Neural progenitor cell (in vitro differentiated cells): ENCODE measurements around the gene BCL2L12. TPM values are rescaled to one million over a fixed set of nuclear protein-coding genes. Genes with fewer than 3 reads are reported as not detected.

Experiments
- DNase-seq: peaks from one replicate; pipeline ENCODE4 v3.0.0-alpha.2; 2016; ENCODE audit warnings: low spot score
- H2AFZ ChIP-seq: fragments of 200-600 bp; sonication (generic); replicated peaks from 2 replicates; pipeline ENCODE4 v1.6.1; 2016; ENCODE audit warnings: antibody characterized with exemption
- H3F3A ChIP-seq: fragments of 200-600 bp; sonication (generic); 2 replicates; pipeline ENCODE4 v1.6.1; 2016; ENCODE audit warnings: antibody characterized with exemption, low read depth
- H3K27ac ChIP-seq: fragments of 200-600 bp; sonication (generic); 2 replicates; pipeline ENCODE4 v1.5.1; 2016; ENCODE audit warnings: mild to moderate bottlenecking
- H3K27me3 ChIP-seq: fragments of 200-600 bp; sonication (generic); 2 replicates; pipeline ENCODE4 v1.6.1; 2016; ENCODE audit warnings: mild to moderate bottlenecking, moderate library complexity
- H3K36me3 ChIP-seq: fragments of 200-600 bp; sonication (generic); 2 replicates; pipeline ENCODE4 v1.5.1; 2016
- H3K4me1 ChIP-seq: fragments of 200-600 bp; sonication (generic); 2 replicates; pipeline ENCODE4 v1.6.1; 2016; ENCODE audit warnings: mixed run types
- H3K4me2 ChIP-seq: fragments of 200-600 bp; sonication (generic); 2 replicates; pipeline ENCODE4 v1.6.1; 2016
- H3K4me3 ChIP-seq: fragments of 200-600 bp; sonication (generic); 2 replicates; pipeline ENCODE4 v1.5.1; 2016
- H3K79me2 ChIP-seq: fragments of 200-600 bp; sonication (generic); 2 replicates; pipeline ENCODE4 v1.6.1; 2016; ENCODE audit warnings: low read depth
- H3K9ac ChIP-seq: fragments of 200-600 bp; sonication (generic); 2 replicates; pipeline ENCODE4 v1.6.1; 2016
- H3K9me3 ChIP-seq: fragments of 200-600 bp; sonication (generic); 2 replicates; pipeline ENCODE4 v1.5.1; 2016; ENCODE audit warnings: low read depth
- H4K20me1 ChIP-seq: fragments of 200-600 bp; sonication (generic); 2 replicates; pipeline ENCODE4 v1.6.1; 2016; ENCODE audit warnings: low read depth
- H3K27ac Mint-ChIP-seq: 3 replicates; pipeline ENCODE4 v1.8.0; 2021; ENCODE audit warnings: mixed read lengths
- H3K27me3 Mint-ChIP-seq: 2 replicates; pipeline ENCODE4 v1.8.0; 2022; ENCODE audit warnings: low read depth, mild to moderate bottlenecking, inconsistent platforms, moderate library complexity, mixed read lengths; ENCODE audit not compliant: insufficient read depth
- H3K36me3 Mint-ChIP-seq: 3 replicates; pipeline ENCODE4 v1.8.0; 2021; ENCODE audit warnings: mixed read lengths
- H3K4me1 Mint-ChIP-seq: 3 replicates; pipeline ENCODE4 v1.8.0; 2021; ENCODE audit warnings: mixed read lengths
- H3K4me3 Mint-ChIP-seq: 3 replicates; pipeline ENCODE4 v1.8.0; 2021; ENCODE audit warnings: mild to moderate bottlenecking, moderate library complexity, mixed read lengths
- H3K9me3 Mint-ChIP-seq: 3 replicates; pipeline ENCODE4 v1.8.0; 2020; ENCODE audit warnings: mixed read lengths
- EZH2 ChIP-seq: fragments of 200-600 bp; sonication (generic); IDR thresholded peaks from 2 replicates; pipeline ENCODE4 v1.6.1; 2017; ENCODE audit warnings: antibody characterized with exemption, mild to moderate bottlenecking, moderate library complexity
- EZH2phosphoT487 ChIP-seq: fragments of 200-600 bp; sonication (generic); IDR thresholded peaks from 2 replicates; pipeline ENCODE4 v1.6.1; 2017; ENCODE audit warnings: antibody characterized with exemption
- total RNA-seq: library from RNA; depleted of rRNA; stranded (reverse); fragments of >200 nt; gene quantifications from 2 replicates; pipeline ENCODE4 v1.2.3, GENCODE V29; 2015; ENCODE audit warnings: low replicate concordance
- TF ChIP-seq, protein P1 (sequence below): fragments of 200-600 bp; sonication (generic); IDR thresholded peaks from 2 replicates; pipeline ENCODE4 v1.5.1; 2017; ENCODE audit warnings: antibody characterized with exemption, mild to moderate bottlenecking

Gene BCL2L12
- total RNA-seq, 1 donor from 2014 or later = 6.1 TPM

DNA sequence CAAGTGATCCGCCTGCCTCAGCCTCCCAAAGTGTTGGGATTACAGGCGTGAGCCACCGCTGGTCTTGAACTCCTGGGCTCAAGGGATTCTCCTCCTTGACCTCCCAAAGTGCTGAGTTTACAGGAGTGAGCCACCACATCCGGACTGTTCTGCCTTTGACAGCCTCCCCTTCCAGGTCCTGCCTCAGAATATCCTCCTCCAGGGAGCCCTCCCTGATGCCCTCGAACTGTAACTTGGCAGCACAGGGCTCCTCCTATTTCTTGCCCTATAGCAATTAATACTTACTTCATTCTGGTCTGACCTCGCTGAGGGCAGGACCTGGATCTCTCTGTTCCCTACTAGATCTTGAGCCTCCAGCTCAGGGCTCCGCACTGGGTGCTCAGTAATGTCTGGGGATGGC, 31.1 kb downstream of the BCL2L12 start:
- Mint-ChIP-seq H3K36me3 (peaks cover 15% of the 10 kb centered on the region), H3K4me1 (peaks cover 7% of the 10 kb centered on the region), H3K27ac (no peak overlapping the region), H3K9me3 (no peaks in the 10 kb centered on the region), H3K27me3 (peaks cover 7% of the 10 kb centered on the region), H3K4me3 (no peak overlapping the region)
- peaks cover 3% of the 10 kb centered on the region for H3K36me3 ChIP-seq
- no peak for DNase-seq
- H3K27ac ChIP-seq = no peak overlapping the region
- no peaks in the 10 kb centered on the region for H3K27me3 ChIP-seq
- no peak overlapping the region for H3K4me3 ChIP-seq
- no peak overlapping the region for H3K9ac ChIP-seq
- no peak overlapping the region for H2AFZ ChIP-seq
- H3F3A ChIP-seq = peaks cover 8% of the 10 kb centered on the region
- peaks cover 24% of the 10 kb centered on the region for H3K79me2 ChIP-seq
- no peaks in the 10 kb centered on the region for H4K20me1 ChIP-seq
- no peak for TF ChIP-seq EZH2phosphoT487
- no peak for TF ChIP-seq EZH2
- TF ChIP-seq, protein P1, sequence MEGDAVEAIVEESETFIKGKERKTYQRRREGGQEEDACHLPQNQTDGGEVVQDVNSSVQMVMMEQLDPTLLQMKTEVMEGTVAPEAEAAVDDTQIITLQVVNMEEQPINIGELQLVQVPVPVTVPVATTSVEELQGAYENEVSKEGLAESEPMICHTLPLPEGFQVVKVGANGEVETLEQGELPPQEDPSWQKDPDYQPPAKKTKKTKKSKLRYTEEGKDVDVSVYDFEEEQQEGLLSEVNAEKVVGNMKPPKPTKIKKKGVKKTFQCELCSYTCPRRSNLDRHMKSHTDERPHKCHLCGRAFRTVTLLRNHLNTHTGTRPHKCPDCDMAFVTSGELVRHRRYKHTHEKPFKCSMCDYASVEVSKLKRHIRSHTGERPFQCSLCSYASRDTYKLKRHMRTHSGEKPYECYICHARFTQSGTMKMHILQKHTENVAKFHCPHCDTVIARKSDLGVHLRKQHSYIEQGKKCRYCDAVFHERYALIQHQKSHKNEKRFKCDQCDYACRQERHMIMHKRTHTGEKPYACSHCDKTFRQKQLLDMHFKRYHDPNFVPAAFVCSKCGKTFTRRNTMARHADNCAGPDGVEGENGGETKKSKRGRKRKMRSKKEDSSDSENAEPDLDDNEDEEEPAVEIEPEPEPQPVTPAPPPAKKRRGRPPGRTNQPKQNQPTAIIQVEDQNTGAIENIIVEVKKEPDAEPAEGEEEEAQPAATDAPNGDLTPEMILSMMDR = no peak
- H3K4me2 ChIP-seq = no peak overlapping the region
- H3K9me3 ChIP-seq = no peaks in the 10 kb centered on the region
- H3K4me1 ChIP-seq = no peaks in the 10 kb centered on the region

DNA sequence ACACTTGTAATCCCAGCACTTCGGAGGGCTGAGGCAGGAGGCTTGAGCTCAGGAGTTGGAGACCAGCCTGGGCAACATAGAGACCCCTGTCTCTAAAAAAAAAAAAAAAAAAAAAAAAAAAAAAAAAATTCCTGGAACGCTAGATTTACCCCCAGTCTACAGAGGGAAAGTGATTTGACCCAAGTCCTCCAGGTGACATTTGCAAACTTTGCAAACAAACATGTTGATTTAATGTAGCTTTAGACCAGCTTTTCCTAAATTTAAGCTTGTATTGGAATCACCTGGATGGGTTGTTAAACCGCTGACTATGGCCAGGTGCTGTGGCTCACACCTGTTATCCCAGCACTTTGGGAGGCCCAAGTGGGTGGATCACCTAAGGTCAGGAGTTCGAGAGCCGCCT, 33.6 kb downstream of the BCL2L12 start:
- H3K36me3 ChIP-seq = no peaks in the 10 kb centered on the region

DNA sequence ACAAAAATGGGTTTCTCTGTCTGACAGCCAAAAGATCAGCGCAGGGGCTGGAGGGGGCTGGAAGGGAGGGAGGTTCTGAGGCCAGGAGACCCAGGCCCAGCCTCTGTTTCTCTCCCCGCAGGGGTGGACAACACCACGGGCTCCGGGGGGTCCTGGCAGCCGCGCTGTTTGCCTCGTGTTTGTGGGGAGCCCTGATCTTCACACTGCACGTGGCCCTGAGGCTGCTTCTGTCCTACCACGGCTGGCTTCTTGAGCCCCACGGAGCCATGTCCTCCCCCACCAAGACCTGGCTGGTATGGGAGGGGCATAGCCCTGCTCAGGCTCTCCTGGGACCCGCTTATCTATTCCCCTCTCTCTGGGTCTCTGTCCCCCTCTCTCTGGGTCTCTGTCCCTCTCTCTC, 34.8 kb downstream of the BCL2L12 start:
- no peak overlapping the region for H3K4me3 ChIP-seq
- no peak for TF ChIP-seq EZH2phosphoT487
- TF ChIP-seq, protein P1 = no peak
- TF ChIP-seq EZH2 = no peak
- H2AFZ ChIP-seq = no peak overlapping the region
- H3K9me3 ChIP-seq = no peaks in the 10 kb centered on the region
- H4K20me1 ChIP-seq = no peaks in the 10 kb centered on the region
- H3K27ac Mint-ChIP-seq = no peak overlapping the region
- H3K4me1 Mint-ChIP-seq = no peaks in the 10 kb centered on the region
- no peaks in the 10 kb centered on the region for H3K4me1 ChIP-seq
- H3K4me3 Mint-ChIP-seq = no peak overlapping the region
- peaks cover 13% of the 10 kb centered on the region for H3F3A ChIP-seq
- H3K4me2 ChIP-seq = no peak overlapping the region
- H3K27ac ChIP-seq = no peak overlapping the region
- DNase-seq = no peak
- no peaks in the 10 kb centered on the region for H3K36me3 ChIP-seq
- no peaks in the 10 kb centered on the region for H3K27me3 ChIP-seq
- no peaks in the 10 kb centered on the region for H3K79me2 ChIP-seq
- H3K27me3 Mint-ChIP-seq = peaks cover 5% of the 10 kb centered on the region
- H3K9me3 Mint-ChIP-seq = no peaks in the 10 kb centered on the region
- H3K9ac ChIP-seq = no peak overlapping the region
- peaks cover 15% of the 10 kb centered on the region for H3K36me3 Mint-ChIP-seq

More for the DNA sequence above, 33.6 kb downstream of the BCL2L12 start:
- peaks cover 13% of the 10 kb centered on the region for H3F3A ChIP-seq
- H3K9ac ChIP-seq = no peak overlapping the region
- H3K4me3 Mint-ChIP-seq = no peak overlapping the region
- H3K36me3 Mint-ChIP-seq = peaks cover 12% of the 10 kb centered on the region
- no peak overlapping the region for H3K4me3 ChIP-seq
- H3K27me3 ChIP-seq = no peaks in the 10 kb centered on the region
- H3K9me3 ChIP-seq = no peaks in the 10 kb centered on the region
- peaks cover 5% of the 10 kb centered on the region for H3K27me3 Mint-ChIP-seq
- H3K27ac ChIP-seq = no peak overlapping the region
- H3K4me1 ChIP-seq = no peaks in the 10 kb centered on the region
- no peaks in the 10 kb centered on the region for H3K4me1 Mint-ChIP-seq
- no peaks in the 10 kb centered on the region for H3K79me2 ChIP-seq
- H4K20me1 ChIP-seq = no peaks in the 10 kb centered on the region
- no peaks in the 10 kb centered on the region for H3K9me3 Mint-ChIP-seq
- H3K27ac Mint-ChIP-seq = no peak overlapping the region
- H2AFZ ChIP-seq = no peak overlapping the region
- TF ChIP-seq EZH2phosphoT487 = no peak
- TF ChIP-seq EZH2 = no peak
- TF ChIP-seq, protein P1 = no peak
- DNase-seq = no peak
- H3K4me2 ChIP-seq = no peak overlapping the region
